Mesothelial cell of epicardium (in vitro differentiated cells): Measurements from ENCODE around the gene RNF213. TPM values are rescaled to one million over a fixed set of nuclear protein-coding genes. Genes with fewer than 3 reads are reported as not detected.

Experiments used
- DNase-seq, 2 experiments: peaks; one replicate each; pipeline ENCODE4 v3.0.0; 2021; ENCODE audit warnings: low spot score in 2 of 2; ENCODE audit not compliant: unreplicated experiment in 2 of 2
- H3K27ac Mint-ChIP-seq: 2 replicates; pipeline ENCODE4 v1.8.0; 2021; ENCODE audit warnings: mixed read lengths
- H3K27me3 Mint-ChIP-seq: 2 replicates; pipeline ENCODE4 v1.8.0; 2021; ENCODE audit warnings: low read depth, mixed read lengths
- H3K36me3 Mint-ChIP-seq: 2 replicates; pipeline ENCODE4 v1.8.0; 2021; ENCODE audit warnings: mixed read lengths
- H3K4me1 Mint-ChIP-seq: 2 replicates; pipeline ENCODE4 v1.8.0; 2021; ENCODE audit warnings: mixed read lengths
- H3K4me3 Mint-ChIP-seq: 2 replicates; pipeline ENCODE4 v1.8.0; 2021; ENCODE audit warnings: mild to moderate bottlenecking, moderate library complexity, mixed read lengths
- H3K9me3 Mint-ChIP-seq: 2 replicates; pipeline ENCODE4 v1.8.0; 2021; ENCODE audit warnings: mixed read lengths
- CTCF ChIP-seq: fragments of 200-600 bp; sonication (generic); IDR thresholded peaks from one replicate; pipeline ENCODE4 v1.5.0; 2021; ENCODE audit warnings: antibody characterized with exemption; ENCODE audit not compliant: unreplicated experiment
- microRNA-seq: library from miRNA; unstranded; fragments of <30 nt; microRNA quantifications from one replicate; pipeline ENCODE4 v1.2.0, GENCODE V29; 2021; ENCODE audit warnings: inconsistent platforms, mixed read lengths
- total RNA-seq: library from RNA; stranded (reverse); gene quantifications from 3 replicates; pipeline ENCODE4 v1.2.1, GENCODE V29; 2021

RNF213 gene
- total RNA-seq, 1 donor from 2014 or later = 76.7 TPM

- no peaks in the 10 kb centered on the region for H3K4me1 Mint-ChIP-seq
- H3K27me3 Mint-ChIP-seq = peaks cover 37% of the 10 kb centered on the region
- no peak for DNase-seq
- TF ChIP-seq CTCF = no peak
- no peaks in the 10 kb centered on the region for H3K36me3 Mint-ChIP-seq
- H3K27ac Mint-ChIP-seq = no peak overlapping the region
- H3K9me3 Mint-ChIP-seq = no peaks in the 10 kb centered on the region
- no peak overlapping the region for H3K4me3 Mint-ChIP-seq
These were observed 184.5 kb downstream of the RNF213 start for GRCh38 chr17:80445007-80445725.

DNA sequence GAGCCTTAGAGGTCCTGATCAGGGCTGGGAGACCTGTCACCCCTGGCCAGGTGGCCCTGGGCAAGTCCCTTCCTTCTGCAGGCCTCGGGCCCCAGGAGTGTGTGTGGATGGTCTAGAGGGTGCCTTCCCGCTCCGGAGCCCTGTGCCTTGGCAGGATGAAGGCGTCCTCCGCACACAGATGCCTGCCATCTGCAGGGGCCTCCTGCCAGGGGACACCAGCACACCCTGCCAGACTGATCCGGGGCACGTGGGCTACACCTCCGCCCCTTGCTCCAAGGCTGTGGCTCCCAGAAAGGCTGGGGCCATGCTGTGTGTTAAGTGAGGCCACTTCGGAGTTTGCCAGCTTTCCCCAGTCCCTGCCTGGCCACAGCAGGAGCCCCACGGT, 185.1 kb downstream of the RNF213 start:
- peaks cover 40% of the 10 kb centered on the region for H3K27me3 Mint-ChIP-seq
- H3K27ac Mint-ChIP-seq = no peak overlapping the region
- DNase-seq = no peak
- no peaks in the 10 kb centered on the region for H3K36me3 Mint-ChIP-seq
- H3K4me1 Mint-ChIP-seq = no peaks in the 10 kb centered on the region
- H3K9me3 Mint-ChIP-seq = no peaks in the 10 kb centered on the region
- no peak for TF ChIP-seq CTCF
- no peak overlapping the region for H3K4me3 Mint-ChIP-seq

- no peak for DNase-seq
- no peaks in the 10 kb centered on the region for H3K9me3 Mint-ChIP-seq
- H3K36me3 Mint-ChIP-seq = no peaks in the 10 kb centered on the region
- H3K27me3 Mint-ChIP-seq = peaks cover 37% of the 10 kb centered on the region
- no peak overlapping the region for H3K27ac Mint-ChIP-seq
- no peak for TF ChIP-seq CTCF
- H3K4me1 Mint-ChIP-seq = no peaks in the 10 kb centered on the region
- no peak overlapping the region for H3K4me3 Mint-ChIP-seq
These were observed 186.2 kb downstream of the RNF213 start for GRCh38 chr17:80446645-80447405.

DNA sequence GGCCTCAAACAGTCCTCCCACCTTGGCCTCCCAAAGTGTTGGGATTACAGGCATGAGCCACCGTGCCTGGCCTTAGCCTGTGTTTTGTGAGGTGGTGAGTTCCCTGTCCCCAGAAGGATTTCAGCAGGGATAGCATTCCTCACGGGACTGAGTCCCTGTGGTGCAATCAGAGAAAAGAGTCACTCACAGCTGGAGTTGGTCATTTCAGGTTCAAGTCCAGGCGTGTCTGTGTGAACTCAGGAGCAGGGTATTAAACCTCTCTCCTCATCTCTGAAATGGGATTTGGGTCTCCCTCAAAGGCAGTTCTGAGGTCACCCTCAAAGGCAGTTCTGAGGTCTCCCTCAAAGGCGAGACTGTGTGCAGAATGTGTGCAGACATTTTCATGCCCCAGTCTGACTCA, 187.1 kb downstream of the RNF213 start:
- Mint-ChIP-seq H3K36me3 (no peaks in the 10 kb centered on the region), H3K4me3 (no peak overlapping the region), H3K4me1 (no peaks in the 10 kb centered on the region), H3K27me3 (peaks cover 29% of the 10 kb centered on the region), H3K27ac (no peak overlapping the region), H3K9me3 (no peaks in the 10 kb centered on the region)
- TF ChIP-seq CTCF = no peak
- no peak for DNase-seq

Small RNAs within 50 kb of the gene (microRNA-seq; reads per million reads assigned to microRNA genes)
- 0.88 reads per million for gene MIR4730

Other genes starting within 250 kb of the RNF213 start
- 69.8 to 76.0 TPM (median 73.2 TPM) in 3 replicates for gene TBC1D16, start 225.0 kb upstream of the RNF213 start, total RNA-seq
- 20.6 to 25.9 TPM (median 23.5 TPM) in 3 replicates for gene CCDC40, start 224.2 kb upstream of the RNF213 start, total RNA-seq
- gene GAA, start 159.3 kb upstream of the RNF213 start, total RNA-seq = 55.1 to 59.7 TPM (median 55.9 TPM) in 3 replicates
- 73.3 to 82.1 TPM (median 77.2 TPM) in 3 replicates for gene EIF4A3, start 113.7 kb upstream of the RNF213 start, total RNA-seq
- gene CARD14, start 90.8 kb upstream of the RNF213 start, total RNA-seq = 5.4 to 6.9 TPM (median 6.8 TPM) in 3 replicates
- 49.6 to 57.0 TPM (median 53.7 TPM) in 3 replicates for gene SGSH, start 40.5 kb upstream of the RNF213 start, total RNA-seq
- gene SLC26A11, start 40.4 kb upstream of the RNF213 start, total RNA-seq = 32.5 to 41.2 TPM (median 36.3 TPM) in 3 replicates
- 37.8 to 43.0 TPM (median 38.0 TPM) in 3 replicates for gene ENDOV, start 154.3 kb downstream of the RNF213 start, total RNA-seq
- gene NPTX1, start 215.8 kb downstream of the RNF213 start, total RNA-seq = 0.20 to 0.27 TPM (median 0.20 TPM) in 3 replicates